ENCODE results near the gene A3GALT2. TPM values are rescaled to one million over a fixed set of nuclear protein-coding genes. Genes with fewer than 3 reads are reported as not detected.

A3GALT2 gene
- not detected for total RNA-seq

- no peak for DNase-seq
Observed at GRCh38 chr1:33320619-33321165, at the start of gene A3GALT2. Gene A3GALT2, minus strand, starts transcription at chr1:33321098. Its CDS starts 0 bp downstream, at chr1:33321098.

- DNase-seq, result no peak
Observed at GRCh38 chr1:33370301-33370700, 49.4 kb upstream of the A3GALT2 start.

- no peak for DNase-seq
Observed at GRCh38 chr1:33369764-33370163, 48.9 kb upstream of the A3GALT2 start.

- DNase-seq, result no peak
Observed at GRCh38 chr1:33369081-33369480, 48.2 kb upstream of the A3GALT2 start.

- no peak for DNase-seq
Observed at GRCh38 chr1:33368431-33368830, 47.5 kb upstream of the A3GALT2 start.

- peak; percentile 33 for DNase-seq
Observed at GRCh38 chr1:33367485-33368405, 46.8 kb upstream of the A3GALT2 start.

GRCh38 chr1:33366762-33367484, 46.0 kb upstream of the A3GALT2 start:
- no peak for DNase-seq

- DNase-seq, result no peak
Observed at GRCh38 chr1:33365560-33365997, 44.7 kb upstream of the A3GALT2 start.

GRCh38 chr1:33364565-33364918, 43.6 kb upstream of the A3GALT2 start:
- peak; percentile 88 for DNase-seq

GRCh38 chr1:33363470-33363861, 42.6 kb upstream of the A3GALT2 start:
- DNase-seq, result no peak

GRCh38 chr1:33363021-33363420, 42.1 kb upstream of the A3GALT2 start:
- no peak for DNase-seq

- no peak for DNase-seq
Observed at GRCh38 chr1:33361532-33362235, 40.8 kb upstream of the A3GALT2 start.

- DNase-seq, result no peak
Observed at GRCh38 chr1:33360367-33360766, 39.5 kb upstream of the A3GALT2 start.

GRCh38 chr1:33359931-33360330, 39.0 kb upstream of the A3GALT2 start:
- no peak for DNase-seq

- DNase-seq, result no peak
Observed at GRCh38 chr1:33358795-33359503, 38.1 kb upstream of the A3GALT2 start.

GRCh38 chr1:33358114-33358794, 37.4 kb upstream of the A3GALT2 start:
- DNase-seq, result no peak

GRCh38 chr1:33357099-33357498, 36.2 kb upstream of the A3GALT2 start:
- DNase-seq, result no peak

- DNase-seq, result no peak
Observed at GRCh38 chr1:33354707-33355316, 33.9 kb upstream of the A3GALT2 start.

- DNase-seq, result no peak
Observed at GRCh38 chr1:33353531-33353930, 32.6 kb upstream of the A3GALT2 start.

GRCh38 chr1:33351281-33351660, 30.4 kb upstream of the A3GALT2 start:
- no peak for DNase-seq

Measured in skin of body (tissue), 2 donors.